OCI-LY7 (cell line): ENCODE data around the gene IRF2. TPM values are rescaled to one million over a fixed set of nuclear protein-coding genes. Genes with fewer than 3 reads are reported as not detected.

Experiments
- BruUV-seq: library from RNA; stranded (reverse); fragments of 400-500 nt; replicated peaks from 2 replicates; lab custom pipeline; 2021; lab: Mats Ljungman, UMichigan
- CTCF ChIA-PET: fragments of 300-600 bp; sonication (Branson Sonifier 250); formaldehyde crosslinking; loops from one replicate; lab custom pipeline; 2022; ENCODE audit warnings: antibody characterized with exemption; ENCODE audit not compliant: unreplicated experiment; lab: Charles Lee
- POLR2A ChIA-PET: fragments of 300-600 bp; sonication (Branson Sonifier 250); formaldehyde crosslinking; loops from one replicate; lab custom pipeline; 2022; ENCODE audit warnings: antibody characterized with exemption; lab: Charles Lee
- DNase-seq: peaks from one replicate; pipeline ENCODE4 v3.0.0-alpha.2; 2015; ENCODE audit warnings: low spot score
- H2AFZ ChIP-seq: fragments of 200-600 bp; sonication (generic), shearing (Covaris generic); 2 replicates; pipeline ENCODE4 v1.6.1; 2014; ENCODE audit warnings: mild to moderate bottlenecking, antibody characterized with exemption, low read length, moderate library complexity
- H3K27ac ChIP-seq: fragments of 200-600 bp; sonication (generic); 2 replicates; pipeline ENCODE4 v1.5.1; 2014; ENCODE audit warnings: mixed run types, low read depth, mild to moderate bottlenecking, moderate library complexity, low read length, inconsistent platforms; ENCODE audit not compliant: poor library complexity, severe bottlenecking
- H3K36me3 ChIP-seq: fragments of 200-600 bp; sonication (generic); 2 replicates; pipeline ENCODE4 v1.6.1; 2014; ENCODE audit warnings: mild to moderate bottlenecking, antibody characterized with exemption, low read length, moderate library complexity, mixed read lengths; ENCODE audit not compliant: insufficient read depth
- H3K4me1 ChIP-seq: fragments of 200-600 bp; sonication (generic); 2 replicates; pipeline ENCODE4 v1.5.1; 2014; ENCODE audit warnings: mild to moderate bottlenecking, low read length; ENCODE audit not compliant: insufficient read depth, poor library complexity, severe bottlenecking
- H3K4me2 ChIP-seq: fragments of 200-600 bp; sonication (generic); 2 replicates; pipeline ENCODE4 v1.6.1; 2014; ENCODE audit warnings: mild to moderate bottlenecking, low read length
- H3K4me3 ChIP-seq: fragments of 200-600 bp; sonication (generic); 2 replicates; pipeline ENCODE4 v1.5.1; 2014; ENCODE audit warnings: mild to moderate bottlenecking, low read depth, low read length; ENCODE audit not compliant: poor library complexity, severe bottlenecking
- H3K79me2 ChIP-seq: fragments of 200-600 bp; sonication (generic); 2 replicates; pipeline ENCODE4 v1.6.1; 2016; ENCODE audit warnings: low read depth, mild to moderate bottlenecking, low read length, moderate library complexity, mixed read lengths; ENCODE audit not compliant: insufficient read depth
- H3K9me2 ChIP-seq: fragments of 200-600 bp; sonication (generic); 2 replicates; pipeline ENCODE4 v1.6.1; 2016; ENCODE audit warnings: mild to moderate bottlenecking, low read length, mixed read lengths; ENCODE audit not compliant: insufficient read depth
- H3K9me3 ChIP-seq: fragments of 200-600 bp; sonication (generic); 2 replicates; pipeline ENCODE4 v1.6.1; 2014; ENCODE audit warnings: mild to moderate bottlenecking, mixed run types, low read length, mixed read lengths
- H4K20me1 ChIP-seq: fragments of 200-600 bp; sonication (generic); 2 replicates; pipeline ENCODE4 v1.6.1; 2014; ENCODE audit warnings: mild to moderate bottlenecking, antibody characterized with exemption, low read length, moderate library complexity, mixed read lengths; ENCODE audit not compliant: insufficient read depth
- CTCF ChIP-seq: fragments of 200-600 bp; sonication (generic); conservative IDR thresholded peaks from 2 replicates; pipeline ENCODE4 v1.5.1; 2014; ENCODE audit warnings: mild to moderate bottlenecking, antibody characterized with exemption, low read length, moderate library complexity, mixed read lengths
- EZH2phosphoT487 ChIP-seq: fragments of 200-600 bp; sonication (generic); IDR thresholded peaks from 2 replicates; pipeline ENCODE4 v1.6.1; 2018; ENCODE audit warnings: low read depth, borderline replicate concordance, mild to moderate bottlenecking, mixed run types, antibody characterized with exemption, low read length, moderate library complexity, mixed read lengths
- intact Hi-C: fragments of 100-400 bp; cut with micrococcal nuclease; formaldehyde crosslinking; loops from one replicate; pipeline ENCODE4 v1.10.0; 2022; ENCODE audit not compliant: unreplicated experiment
- total RNA-seq, 2 experiments: library from RNA; depleted of rRNA in 1 of 2; stranded (reverse); fragments of >200 nt in 1 of 2; shearing (Covaris generic) in 1 of 2; gene quantifications; 2 replicates each; pipeline ENCODE4 v1.2.3, GENCODE V29; 2014 to 2022

IRF2 gene
- total RNA-seq, 2 experiments from 2014 or later = 32.3 to 37.8 TPM

DNA sequence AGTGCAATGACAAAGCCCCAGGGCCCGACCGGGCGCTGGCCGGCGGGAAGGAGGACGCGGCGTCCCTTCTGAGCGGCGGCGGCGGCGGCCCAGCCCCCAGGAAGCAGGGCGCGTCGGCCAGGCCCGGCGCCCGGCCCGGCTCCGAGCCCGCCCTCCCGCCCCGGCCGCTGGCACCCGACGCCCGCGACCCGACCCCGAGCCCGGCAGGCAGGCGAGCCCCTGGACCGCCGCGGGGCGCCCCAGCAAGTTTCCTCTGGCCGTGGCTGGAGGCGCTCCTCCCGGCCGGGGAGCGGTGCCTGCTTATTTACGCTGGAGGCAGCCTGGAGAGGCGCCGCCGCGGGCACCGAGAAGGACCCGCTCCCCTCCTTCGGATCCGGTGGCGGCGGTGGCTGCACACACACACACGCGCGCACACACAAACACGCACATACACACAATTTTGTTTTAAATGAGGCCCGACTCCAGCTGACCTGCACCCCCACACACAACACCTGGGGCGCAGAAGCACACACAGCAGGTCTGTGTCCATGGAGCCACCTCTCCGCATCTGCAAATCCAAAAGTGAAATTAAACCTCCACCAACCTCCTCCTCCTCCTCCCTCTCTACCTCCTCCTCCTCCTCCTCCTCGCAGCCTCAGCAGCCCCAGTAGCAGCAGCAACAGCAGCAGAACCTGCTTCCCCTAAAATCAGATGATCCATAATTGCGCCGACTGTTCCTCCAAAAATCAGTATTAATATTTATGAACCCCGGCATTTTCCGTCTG, 669 bp downstream of the IRF2 start:
- peak; percentile 71 for DNase-seq
- Histone ChIP-seq H3K4me1 (peaks cover 63% of the 10 kb centered on the region), H3K4me3 (peak overlapping the region; percentile 89)

GRCh38 chr4:184472614-184473498, 1.5 kb downstream of the IRF2 start:
- peaks cover 73% of the 10 kb centered on the region for H3K79me2 ChIP-seq
- H2AFZ ChIP-seq = peak overlapping the region; percentile 6; the same call in 1 of the 2 replicates
- H3K36me3 ChIP-seq = peaks cover 5% of the 10 kb centered on the region; the same call in 1 of the 2 replicates
- BruUV-seq = no TSS peak
- peaks cover 59% of the 10 kb centered on the region for H3K4me1 ChIP-seq
- no peaks in the 10 kb centered on the region for H3K9me3 ChIP-seq
- no peak for TF ChIP-seq CTCF
- no peak for TF ChIP-seq EZH2phosphoT487
- POLR2A ChIA-PET = interaction anchor here (0.9 kb wide), 1 partner anchor 62 kb away, joined by 3 read pairs; no protein-coding TSS in a partner anchor
- peak overlapping the region; percentile 89 for H3K4me3 ChIP-seq
- H3K27ac ChIP-seq = peak overlapping the region; percentile 70
- H3K9me2 ChIP-seq = no peaks in the 10 kb centered on the region
- peak overlapping the region; percentile 74 for H3K4me2 ChIP-seq
- intact Hi-C loops = loop anchor here (1.0 to 10.0 kb wide), 7 partner anchors 89 to 968 kb away; partner anchors contain the start of genes CENPU and ING2
- peaks cover 18% of the 10 kb centered on the region; the same call in 1 of the 2 replicates for H4K20me1 ChIP-seq
- CTCF ChIA-PET = interaction anchor here (1.0 kb wide), 1 partner anchor 188 kb away, joined by 3 read pairs; no protein-coding TSS in a partner anchor
- DNase-seq = peak; percentile 81

More for the DNA sequence above, 669 bp downstream of the IRF2 start:
- peak overlapping the region; percentile 89 for H3K27ac ChIP-seq
- H3K9me3 ChIP-seq = no peaks in the 10 kb centered on the region
- no peak for TF ChIP-seq EZH2phosphoT487
- no peak; the same call in 1 of the 2 replicates for TF ChIP-seq CTCF
- POLR2A ChIA-PET = interaction anchor here (0.7 to 2.1 kb wide), 11 partner anchors 8 to 209 kb away, joined by 3 to 21 read pairs (median 4); no protein-coding TSS in a partner anchor
- peaks cover 66% of the 10 kb centered on the region for H3K79me2 ChIP-seq
- peaks cover 5% of the 10 kb centered on the region; the same call in 1 of the 2 replicates for H3K36me3 ChIP-seq
- CTCF ChIA-PET = no interaction called here
- intact Hi-C loops = loop anchor here (1.0 to 10.0 kb wide), 11 partner anchors 33 to 969 kb away; partner anchors contain the start of genes CASP3, CENPU, ING2 and PRIMPOL
- no peak overlapping the region; the same call in 1 of the 2 replicates for H2AFZ ChIP-seq
- H3K4me2 ChIP-seq = peak overlapping the region; percentile 81
- BruUV-seq = no TSS peak
- H3K9me2 ChIP-seq = no peaks in the 10 kb centered on the region
- peaks cover 18% of the 10 kb centered on the region; the same call in 1 of the 2 replicates for H4K20me1 ChIP-seq
